T-helper 17 cell (primary cell): ENCODE results near the gene OR2V2. TPM values are rescaled to one million over a fixed set of nuclear protein-coding genes. Genes with fewer than 3 reads are reported as not detected.
"Not testable (repeated sequence)": the region's sequence is repeated elsewhere in the genome, so short reads cannot be mapped to it uniquely, and the experiment has no call there.

ENCODE experiments used
- ATAC-seq: fragments of 150-1000 bp; cut with Tn5 transposase; 2 replicates; pipeline ENCODE4 v1.10.0; 2021; ENCODE audit warnings: mild to moderate bottlenecking, moderate library complexity
- DNase-seq, 3 donors: peaks; one replicate each; pipeline versions ENCODE4 v3.0.0 to v3.0.0-alpha.2; 2020 to 2021
- H3K9me3 ChIP-seq: one replicate; pipeline ENCODE4 v1.7.0; 2013; ENCODE audit warnings: low read length, mild to moderate bottlenecking; ENCODE audit not compliant: control insufficient read depth, poor library complexity, severe bottlenecking
- H3K27ac Mint-ChIP-seq: one replicate; pipeline ENCODE4 v1.8.0; 2022; ENCODE audit warnings: mild to moderate bottlenecking, moderate library complexity, mixed read lengths
- H3K27me3 Mint-ChIP-seq: one replicate; pipeline ENCODE4 v1.8.0; 2022; ENCODE audit warnings: mixed read lengths
- H3K36me3 Mint-ChIP-seq: one replicate; pipeline ENCODE4 v1.8.0; 2022; ENCODE audit warnings: low read depth, mixed read lengths
- H3K4me1 Mint-ChIP-seq: one replicate; pipeline ENCODE4 v1.8.0; 2022; ENCODE audit warnings: mild to moderate bottlenecking, mixed read lengths
- H3K4me3 Mint-ChIP-seq: one replicate; pipeline ENCODE4 v1.8.0; 2022; ENCODE audit warnings: mild to moderate bottlenecking, moderate library complexity, mixed read lengths
- total RNA-seq, 4 donors: library from RNA in 2 of 4; stranded (reverse) in 2 of 4; gene quantifications; one replicate each; pipeline ENCODE4 v1.2.3 and lab custom pipeline; 2022 to 2026

The OR2V2 gene
- total RNA-seq, 2 donors from 2014 or later, result not detected

- Mint-ChIP-seq H3K36me3 (peaks cover 7% of the 10 kb centered on the region), H3K27me3 (peaks cover 75% of the 10 kb centered on the region), H3K4me3 (no peak overlapping the region), H3K27ac (peak overlapping the region; percentile 87), H3K4me1 (peaks cover 13% of the 10 kb centered on the region)
- no peak for DNase-seq
- no peak for ATAC-seq
- H3K9me3 ChIP-seq, result no peaks in the 10 kb centered on the region
Observed at GRCh38 chr5:181170996-181171395, 23.6 kb downstream of the OR2V2 start.

GRCh38 chr5:181171782-181172181, 24.4 kb downstream of the OR2V2 start:
- H3K36me3 Mint-ChIP-seq, result peaks cover 4% of the 10 kb centered on the region
- peaks cover 13% of the 10 kb centered on the region for H3K4me1 Mint-ChIP-seq
- peak overlapping the region; percentile 2 for H3K27ac Mint-ChIP-seq
- H3K9me3 ChIP-seq, result no peaks in the 10 kb centered on the region
- peaks cover 71% of the 10 kb centered on the region for H3K27me3 Mint-ChIP-seq
- no peak overlapping the region for H3K4me3 Mint-ChIP-seq
- no peak for DNase-seq
- no peak for ATAC-seq

GRCh38 chr5:181173027-181173419, 25.6 kb downstream of the OR2V2 start:
- Mint-ChIP-seq H3K27ac (peak overlapping the region; percentile 79), H3K4me3 (peak overlapping the region; percentile 78), H3K36me3 (peaks cover 4% of the 10 kb centered on the region), H3K27me3 (peaks cover 65% of the 10 kb centered on the region), H3K4me1 (peaks cover 13% of the 10 kb centered on the region)
- peak in 1 of 3 donors; percentile 66 for DNase-seq
- ATAC-seq, result peak; percentile 73
- no peaks in the 10 kb centered on the region for H3K9me3 ChIP-seq

- Mint-ChIP-seq H3K4me1 (peaks cover 15% of the 10 kb centered on the region), H3K36me3 (peaks cover 4% of the 10 kb centered on the region), H3K27ac (peak overlapping the region; percentile 79), H3K27me3 (peaks cover 63% of the 10 kb centered on the region), H3K4me3 (peak overlapping the region; percentile 78)
- peak; percentile 78 for ATAC-seq
- H3K9me3 ChIP-seq, result no peaks in the 10 kb centered on the region
- DNase-seq, result no peak
Observed at GRCh38 chr5:181173420-181174342, 26.3 kb downstream of the OR2V2 start.

- no peak overlapping the region for H3K4me3 Mint-ChIP-seq
- H3K27ac Mint-ChIP-seq, result no peak overlapping the region
- peaks cover 11% of the 10 kb centered on the region for H3K4me1 Mint-ChIP-seq
- DNase-seq, result no peak
- no peak for ATAC-seq
- peaks cover 39% of the 10 kb centered on the region for H3K27me3 Mint-ChIP-seq
- no peaks in the 10 kb centered on the region for H3K9me3 ChIP-seq
- peaks cover 4% of the 10 kb centered on the region for H3K36me3 Mint-ChIP-seq
Observed at GRCh38 chr5:181176254-181176952, 29.0 kb downstream of the OR2V2 start.

- not testable (repeated sequence) for H3K36me3 Mint-ChIP-seq, H3K9me3 ChIP-seq, DNase-seq, ATAC-seq, H3K27ac Mint-ChIP-seq, H3K4me3 Mint-ChIP-seq
- Mint-ChIP-seq H3K4me1 (peaks cover 17% of the 10 kb centered on the region), H3K27me3 (peaks cover 43% of the 10 kb centered on the region)
Observed at GRCh38 chr5:181177559-181177958, 30.2 kb downstream of the OR2V2 start.

GRCh38 chr5:181181650-181182565, 34.5 kb downstream of the OR2V2 start:
- Mint-ChIP-seq H3K4me1 (peaks cover 21% of the 10 kb centered on the region), H3K27me3 (peaks cover 17% of the 10 kb centered on the region), H3K4me3 (peak overlapping the region; percentile 84), H3K36me3 (no peaks in the 10 kb centered on the region), H3K27ac (peak overlapping the region; percentile 93)
- DNase-seq (peak; percentile 34 to 61 (median 53)), ATAC-seq (peak; percentile 78)
- no peaks in the 10 kb centered on the region for H3K9me3 ChIP-seq

GRCh38 chr5:181182651-181183050, 35.3 kb downstream of the OR2V2 start:
- no peaks in the 10 kb centered on the region for H3K36me3 Mint-ChIP-seq
- peak overlapping the region; percentile 84 for H3K4me3 Mint-ChIP-seq
- ATAC-seq, result no peak
- H3K4me1 Mint-ChIP-seq, result peaks cover 21% of the 10 kb centered on the region
- no peaks in the 10 kb centered on the region for H3K9me3 ChIP-seq
- DNase-seq, result no peak
- peak overlapping the region; percentile 93 for H3K27ac Mint-ChIP-seq
- H3K27me3 Mint-ChIP-seq, result peaks cover 11% of the 10 kb centered on the region

GRCh38 chr5:181184845-181185216, 37.4 kb downstream of the OR2V2 start:
- Mint-ChIP-seq H3K27me3 (peaks cover 10% of the 10 kb centered on the region), H3K4me1 (peaks cover 35% of the 10 kb centered on the region), H3K4me3 (peak overlapping the region; percentile 90), H3K36me3 (no peaks in the 10 kb centered on the region), H3K27ac (peak overlapping the region; percentile 93)
- ATAC-seq (no peak), DNase-seq (no peak)
- H3K9me3 ChIP-seq, result no peaks in the 10 kb centered on the region

- no peaks in the 10 kb centered on the region for H3K9me3 ChIP-seq
- Mint-ChIP-seq H3K36me3 (no peaks in the 10 kb centered on the region), H3K4me1 (peaks cover 42% of the 10 kb centered on the region), H3K27me3 (peaks cover 10% of the 10 kb centered on the region), H3K4me3 (peak overlapping the region; percentile 39), H3K27ac (peak overlapping the region; percentile 96)
- no peak for ATAC-seq
- no peak for DNase-seq
Observed at GRCh38 chr5:181185560-181185959, 38.2 kb downstream of the OR2V2 start.

GRCh38 chr5:181186022-181186421, 38.6 kb downstream of the OR2V2 start:
- peaks cover 44% of the 10 kb centered on the region for H3K4me1 Mint-ChIP-seq
- peaks cover 10% of the 10 kb centered on the region for H3K27me3 Mint-ChIP-seq
- H3K9me3 ChIP-seq, result no peaks in the 10 kb centered on the region
- no peaks in the 10 kb centered on the region for H3K36me3 Mint-ChIP-seq
- DNase-seq (no peak), ATAC-seq (no peak)
- H3K4me3 Mint-ChIP-seq, result peak overlapping the region; percentile 2
- H3K27ac Mint-ChIP-seq, result peak overlapping the region; percentile 96

GRCh38 chr5:181186986-181187499, 39.7 kb downstream of the OR2V2 start:
- no peaks in the 10 kb centered on the region for H3K9me3 ChIP-seq
- Mint-ChIP-seq H3K36me3 (peaks cover 2% of the 10 kb centered on the region), H3K27ac (peak overlapping the region; percentile 96), H3K27me3 (peaks cover 4% of the 10 kb centered on the region), H3K4me1 (peaks cover 50% of the 10 kb centered on the region), H3K4me3 (peak overlapping the region; percentile 92)
- no peak for DNase-seq
- ATAC-seq, result no peak
